NB4 (cell line): ENCODE results near the gene VRK3.

Source experiments
- DNase-seq: peaks from one replicate; pipeline ENCODE4 v3.0.0; 2010; ENCODE audit warnings: low read depth
- H3K4me3 ChIP-seq: one replicate; pipeline ENCODE4 v1.5.1; 2011; ENCODE audit warnings: mild to moderate bottlenecking, low read depth, low read length, moderate library complexity
- MYC ChIP-seq: IDR thresholded peaks from 2 replicates; pipeline ENCODE4 v1.6.1; 2011; ENCODE audit warnings: low read depth, low read length
- POLR2A ChIP-seq: IDR thresholded peaks from 2 replicates; pipeline ENCODE4 v1.6.1; 2011; ENCODE audit warnings: mild to moderate bottlenecking; ENCODE audit not compliant: insufficient read length; ENCODE audit errors: extremely low read depth
- TF ChIP-seq, protein P1 (sequence below): IDR thresholded peaks from 2 replicates; pipeline ENCODE4 v1.6.1; 2011; ENCODE audit warnings: low read depth, low read length
- TF ChIP-seq, protein P2 (sequence below): IDR thresholded peaks from one replicate; pipeline ENCODE4 v1.5.1; 2012; ENCODE audit warnings: low read depth, low read length

The VRK3 gene

DNA sequence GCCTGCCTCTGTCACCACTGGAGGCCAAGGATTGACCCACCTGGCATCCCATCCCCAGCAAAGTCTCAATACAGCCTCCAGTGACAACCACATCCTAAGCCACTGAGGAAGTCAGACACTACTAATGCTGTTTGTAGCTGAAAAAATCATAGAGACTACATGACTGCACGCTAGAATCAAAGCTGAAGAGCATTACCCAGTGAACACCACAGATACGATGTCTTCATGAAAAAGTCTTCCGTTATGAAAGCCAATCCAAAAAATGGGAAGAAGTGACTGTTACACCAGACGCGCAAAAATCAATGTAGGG lies 84.7 kb downstream of the VRK3 start:
- TF ChIP-seq, protein P1, sequence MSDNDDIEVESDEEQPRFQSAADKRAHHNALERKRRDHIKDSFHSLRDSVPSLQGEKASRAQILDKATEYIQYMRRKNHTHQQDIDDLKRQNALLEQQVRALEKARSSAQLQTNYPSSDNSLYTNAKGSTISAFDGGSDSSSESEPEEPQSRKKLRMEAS, result no peak
- no peak for DNase-seq
- H3K4me3 ChIP-seq, result no peak overlapping the region

GRCh38 chr19:49939721-49940481 lies 85.3 kb downstream of the VRK3 start:
- no peak for DNase-seq
- no peak overlapping the region for H3K4me3 ChIP-seq
- no peak for TF ChIP-seq POLR2A
- TF ChIP-seq, protein P2, sequence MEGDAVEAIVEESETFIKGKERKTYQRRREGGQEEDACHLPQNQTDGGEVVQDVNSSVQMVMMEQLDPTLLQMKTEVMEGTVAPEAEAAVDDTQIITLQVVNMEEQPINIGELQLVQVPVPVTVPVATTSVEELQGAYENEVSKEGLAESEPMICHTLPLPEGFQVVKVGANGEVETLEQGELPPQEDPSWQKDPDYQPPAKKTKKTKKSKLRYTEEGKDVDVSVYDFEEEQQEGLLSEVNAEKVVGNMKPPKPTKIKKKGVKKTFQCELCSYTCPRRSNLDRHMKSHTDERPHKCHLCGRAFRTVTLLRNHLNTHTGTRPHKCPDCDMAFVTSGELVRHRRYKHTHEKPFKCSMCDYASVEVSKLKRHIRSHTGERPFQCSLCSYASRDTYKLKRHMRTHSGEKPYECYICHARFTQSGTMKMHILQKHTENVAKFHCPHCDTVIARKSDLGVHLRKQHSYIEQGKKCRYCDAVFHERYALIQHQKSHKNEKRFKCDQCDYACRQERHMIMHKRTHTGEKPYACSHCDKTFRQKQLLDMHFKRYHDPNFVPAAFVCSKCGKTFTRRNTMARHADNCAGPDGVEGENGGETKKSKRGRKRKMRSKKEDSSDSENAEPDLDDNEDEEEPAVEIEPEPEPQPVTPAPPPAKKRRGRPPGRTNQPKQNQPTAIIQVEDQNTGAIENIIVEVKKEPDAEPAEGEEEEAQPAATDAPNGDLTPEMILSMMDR, result no peak
- TF ChIP-seq, protein P1, result peak; percentile 38; the same call in 1 of the 2 replicates
- TF ChIP-seq MYC, result peak; percentile 14; the same call in 1 of the 2 replicates

- DNase-seq, result no peak
- no peak overlapping the region for H3K4me3 ChIP-seq
- TF ChIP-seq MYC (no peak), POLR2A (no peak)
- TF ChIP-seq, protein P1, result no peak
- TF ChIP-seq, protein P2, result no peak
Measured at GRCh38 chr19:49938662-49939061, 86.5 kb downstream of the VRK3 start.

DNA sequence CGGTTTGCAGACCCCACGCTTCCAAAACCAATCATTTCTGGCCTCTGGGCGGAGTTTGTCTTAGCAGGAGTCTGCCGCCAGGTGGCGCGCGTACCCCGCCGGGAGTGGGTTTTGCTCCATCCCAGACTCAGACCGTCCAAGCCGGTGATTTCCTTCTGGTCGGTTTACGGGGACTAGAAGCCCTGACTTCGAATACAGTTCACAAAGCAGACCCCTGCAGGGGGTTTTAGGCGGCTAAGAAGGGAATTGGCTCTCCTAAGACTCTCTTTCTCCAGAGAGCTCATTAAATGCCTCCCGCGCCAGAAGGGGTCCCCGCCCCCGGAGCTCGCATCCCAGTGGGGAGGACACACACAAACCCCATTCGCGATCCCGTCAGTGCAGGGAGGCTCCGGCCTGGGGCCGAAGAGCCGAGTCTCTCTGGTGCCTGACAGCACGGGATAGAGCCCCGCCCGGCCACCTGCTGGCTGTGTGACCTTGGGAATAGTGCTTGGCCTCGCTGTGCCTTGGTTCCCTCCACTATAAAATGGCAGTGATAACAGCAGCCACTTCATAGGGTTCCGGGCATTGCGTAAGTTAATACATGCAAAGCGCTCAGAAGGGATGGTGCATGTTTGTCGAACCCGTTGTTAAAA lies 87.3 kb downstream of the VRK3 start:
- TF ChIP-seq, protein P2, result peak; percentile 94
- TF ChIP-seq, protein P1, result no peak
- TF ChIP-seq MYC, result no peak
- TF ChIP-seq POLR2A, result no peak
- peak; percentile 78 for DNase-seq
- H3K4me3 ChIP-seq, result no peak overlapping the region

GRCh38 chr19:49936549-49936948 lies 88.6 kb downstream of the VRK3 start:
- no peak for DNase-seq
- no peak overlapping the region for H3K4me3 ChIP-seq
- TF ChIP-seq, protein P1, result no peak
- TF ChIP-seq POLR2A, result no peak
- TF ChIP-seq, protein P2, result no peak
- TF ChIP-seq MYC, result no peak

DNA sequence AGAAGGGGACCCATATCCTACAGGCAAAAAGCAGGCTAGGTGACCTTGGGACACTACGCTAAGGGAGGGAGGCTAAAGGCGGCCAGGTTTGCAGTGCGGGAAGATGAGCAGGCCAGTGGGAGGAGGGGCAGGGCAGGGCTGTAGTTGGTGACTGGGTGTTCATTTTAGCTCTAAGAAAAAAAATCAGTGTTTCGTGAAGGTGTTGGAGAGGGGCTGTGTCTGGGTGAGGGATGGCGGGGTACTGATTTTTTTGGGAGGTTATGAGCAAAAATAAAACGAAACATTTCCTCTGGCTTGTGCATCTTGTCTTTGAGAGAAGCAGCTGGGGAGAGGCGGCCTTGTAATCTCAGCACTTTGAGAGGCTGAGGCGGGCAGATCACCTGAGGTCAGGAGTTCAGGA lies 91.5 kb downstream of the VRK3 start:
- no peak for DNase-seq
- H3K4me3 ChIP-seq, result no peak overlapping the region
- TF ChIP-seq POLR2A (no peak), MYC (no peak)
- TF ChIP-seq, protein P2, result no peak
- TF ChIP-seq, protein P1, result no peak
